Muscle of back (tissue), 13 donors: ENCODE measurements around the gene ATN1. TPM values are rescaled to one million over a fixed set of nuclear protein-coding genes. Genes with fewer than 3 reads are reported as not detected.
"Not testable (repeated sequence)": the region's sequence is repeated elsewhere in the genome, so short reads cannot be mapped to it uniquely, and the experiment has no call there.

Source experiments
- DNase-seq, 3 donors: peaks; one replicate each; pipeline versions ENCODE4 v3.0.0 to v3.0.0-alpha.2; 2013
- long read RNA-seq, 9 donors: transcript quantifications; one replicate each; lab custom pipeline, GENCODE V29; 2026
- polyA plus RNA-seq, 10 donors: library from polyadenylated mRNA; unstranded; fragments of 120-200 nt; gene quantifications; one replicate each; pipeline ENCODE4 v1.2.1, GENCODE V29; 2013; ENCODE audit not compliant: insufficient read length in 10 of 10

Gene ATN1
- polyA plus RNA-seq, result 10 to 100 TPM; 58.2 to 79.9 (median 68.1) TPM
- long read RNA-seq, donor 1, partial matches to known transcripts, result 35 of 36 reads
- long read RNA-seq, donor 1, other reads (novel, unspliced or antisense), result 0 of 36 reads
- long read RNA-seq, donor 2, partial matches to known transcripts, result 25 of 26 reads
- long read RNA-seq, donor 2, other reads (novel, unspliced or antisense), result 0 of 26 reads
- long read RNA-seq, donor 3, result 0 reads
- long read RNA-seq, donor 4, partial matches to known transcripts, result 19 of 19 reads
- long read RNA-seq, donor 4, other reads (novel, unspliced or antisense), result 0 of 19 reads
- long read RNA-seq, donor 5, partial matches to known transcripts, result 58 of 63 reads
- long read RNA-seq, donor 5, other reads (novel, unspliced or antisense), result 0 of 63 reads
- long read RNA-seq, donor 6, partial matches to known transcripts, result 37 of 43 reads
- long read RNA-seq, donor 6, other reads (novel, unspliced or antisense), result 5 of 43 reads
- long read RNA-seq, donor 7, partial matches to known transcripts, result 67 of 69 reads
- long read RNA-seq, donor 7, other reads (novel, unspliced or antisense), result 0 of 69 reads
- long read RNA-seq, donor 8, partial matches to known transcripts, result 16 of 16 reads
- long read RNA-seq, donor 8, other reads (novel, unspliced or antisense), result 0 of 16 reads
- long read RNA-seq, donor 9, partial matches to known transcripts, result 6 of 6 reads
- long read RNA-seq, donor 9, other reads (novel, unspliced or antisense), result 0 of 6 reads

- DNase-seq, result peak; percentile 86 to 97 (median 92)
Measured at GRCh38 chr12:6927379-6928021, at the start of gene ATN1. ATN1 (plus strand) TSS chr12:6927959; CDS start chr12:6934002, 6,043 bp downstream.

GRCh38 chr12:6879824-6880223 lies 47.9 kb upstream of the ATN1 start:
- DNase-seq, result not testable (repeated sequence)

GRCh38 chr12:6883252-6883651 lies 44.5 kb upstream of the ATN1 start:
- DNase-seq, result no peak

GRCh38 chr12:6883683-6884082 lies 44.1 kb upstream of the ATN1 start:
- DNase-seq, result no peak

GRCh38 chr12:6884539-6884938 lies 43.2 kb upstream of the ATN1 start:
- DNase-seq, result no peak

GRCh38 chr12:6886206-6886999 lies 41.4 kb upstream of the ATN1 start:
- not testable (repeated sequence) for DNase-seq

GRCh38 chr12:6887460-6887859 lies 40.3 kb upstream of the ATN1 start:
- DNase-seq, result no peak

- no peak for DNase-seq
Measured at GRCh38 chr12:6888360-6888759, 39.4 kb upstream of the ATN1 start.

GRCh38 chr12:6888794-6889193 lies 39.0 kb upstream of the ATN1 start:
- not testable (repeated sequence) for DNase-seq

GRCh38 chr12:6889775-6890573 lies 37.8 kb upstream of the ATN1 start:
- DNase-seq, result not testable (repeated sequence)

GRCh38 chr12:6890789-6891645 lies 36.7 kb upstream of the ATN1 start:
- DNase-seq, result peak; percentile 98 to 99 (median 99)

- DNase-seq, result no peak
Measured at GRCh38 chr12:6891646-6892001, 36.1 kb upstream of the ATN1 start.

GRCh38 chr12:6892683-6893082 lies 35.1 kb upstream of the ATN1 start:
- DNase-seq, result not testable (repeated sequence)

GRCh38 chr12:6894321-6894720 lies 33.4 kb upstream of the ATN1 start:
- no peak for DNase-seq

- DNase-seq, result no peak
Measured at GRCh38 chr12:6896846-6897435, 30.8 kb upstream of the ATN1 start.

- DNase-seq, result no peak
Measured at GRCh38 chr12:6899427-6899826, 28.3 kb upstream of the ATN1 start.

GRCh38 chr12:6899837-6900519 lies 27.8 kb upstream of the ATN1 start:
- peak in 2 of 3 donors; percentile 49 to 59 for DNase-seq

GRCh38 chr12:6902448-6902847 lies 25.3 kb upstream of the ATN1 start:
- DNase-seq, result no peak

GRCh38 chr12:6903722-6904121 lies 24.0 kb upstream of the ATN1 start:
- DNase-seq, result no peak
